BJ (cell line): ENCODE measurements around the gene GRIK2. TPM values are rescaled to one million over a fixed set of nuclear protein-coding genes. Genes with fewer than 3 reads are reported as not detected.

Experiments
- CTCF ChIA-PET: fragments of 350-600 bp; formaldehyde crosslinking; extraction: SDS; loops from one replicate; lab custom pipeline; 2021; ENCODE audit warnings: antibody characterized with exemption, inconsistent platforms; lab: Yijun Ruan, JAX
- POLR2A ChIA-PET: fragments of 300-600 bp; sonication (Branson Sonifier 250); formaldehyde crosslinking; extraction: SDS; loops from one replicate; lab custom pipeline; 2021; ENCODE audit warnings: antibody characterized with exemption; lab: Charles Lee
- DNase-seq: peaks from one replicate; pipeline ENCODE4 v3.0.0-alpha.2; 2011; ENCODE audit warnings: low read depth
- H3K27me3 ChIP-seq: 2 replicates; pipeline ENCODE4 v1.6.0; 2011; ENCODE audit warnings: low read length; ENCODE audit not compliant: control insufficient read depth, insufficient read depth
- H3K36me3 ChIP-seq: 2 replicates; pipeline ENCODE4 v1.5.1; 2011; ENCODE audit warnings: low read length; ENCODE audit not compliant: control insufficient read depth, insufficient read depth
- H3K4me3 ChIP-seq: 2 replicates; pipeline ENCODE4 v1.5.1; 2011; ENCODE audit warnings: low read depth, mild to moderate bottlenecking, control low read depth, low read length
- CTCF ChIP-seq: IDR thresholded peaks from 2 replicates; pipeline ENCODE4 v1.5.1; 2011; ENCODE audit warnings: low read depth, mild to moderate bottlenecking, control low read depth, inconsistent platforms, low read length, moderate library complexity; ENCODE audit not compliant: insufficient read depth
- polyA plus RNA-seq: library from polyadenylated mRNA; depleted of rRNA; stranded (reverse); fragments of >200 nt; gene quantifications from 2 replicates; pipeline ENCODE4 v1.2.3, GENCODE V29; 2011

Gene GRIK2
- polyA plus RNA-seq, 1 experiment: 23.0 TPM

- CTCF ChIA-PET: no interaction called here
- Histone ChIP-seq H3K36me3 (peaks cover 3% of the 10 kb centered on the region; the same call in 1 of the 2 replicates), H3K4me3 (no peak overlapping the region), H3K27me3 (no peaks in the 10 kb centered on the region)
- TF ChIP-seq CTCF: no peak
- no peak for DNase-seq
- POLR2A ChIA-PET: no interaction called here
Observed at GRCh38 chr6:101435038-101435437, 41.5 kb downstream of the GRIK2 start.

- ChIA-PET POLR2A (no interaction called here), CTCF (no interaction called here)
- no peak overlapping the region for H3K4me3 ChIP-seq
- peaks cover 2% of the 10 kb centered on the region; the same call in 1 of the 2 replicates for H3K36me3 ChIP-seq
- H3K27me3 ChIP-seq: no peaks in the 10 kb centered on the region
- TF ChIP-seq CTCF: no peak
- no peak for DNase-seq
Observed at GRCh38 chr6:101439790-101440189, 46.3 kb downstream of the GRIK2 start.

GRCh38 chr6:101443315-101443714 is 49.8 kb downstream of the GRIK2 start:
- POLR2A ChIA-PET: no interaction called here
- Histone ChIP-seq H3K36me3 (no peaks in the 10 kb centered on the region), H3K4me3 (no peak overlapping the region), H3K27me3 (no peaks in the 10 kb centered on the region)
- TF ChIP-seq CTCF: no peak
- DNase-seq: no peak
- CTCF ChIA-PET: no interaction called here

- Histone ChIP-seq H3K27me3 (no peaks in the 10 kb centered on the region), H3K4me3 (no peak overlapping the region), H3K36me3 (no peaks in the 10 kb centered on the region)
- POLR2A ChIA-PET: no interaction called here
- TF ChIP-seq CTCF: no peak
- CTCF ChIA-PET: no interaction called here
- no peak for DNase-seq
Observed at GRCh38 chr6:101444717-101445116, 51.2 kb downstream of the GRIK2 start.

GRCh38 chr6:101445527-101445926 is 52.0 kb downstream of the GRIK2 start:
- TF ChIP-seq CTCF: no peak
- H3K36me3 ChIP-seq: no peaks in the 10 kb centered on the region
- ChIA-PET POLR2A (no interaction called here), CTCF (interaction anchor here (1.4 kb wide), 1 partner anchor 53 kb away, joined by 3 read pairs; no protein-coding TSS in a partner anchor)
- no peak overlapping the region for H3K4me3 ChIP-seq
- DNase-seq: peak; percentile 83
- no peaks in the 10 kb centered on the region for H3K27me3 ChIP-seq
